ENCODE results near the gene TWSG1.
A peak's percentile ranks its signal among the peaks of the same experiment; 100 is the strongest.

The TWSG1 gene

GRCh38 chr18:9354256-9354655, 19.7 kb downstream of the TWSG1 start:
- no peak for TF ChIP-seq CTCF (IDR thresholded peaks at IDR 0.05; ENCODE audit: control extremely low read depth, extremely low read depth, low read depth, missing control alignments)
- peak; percentile 34 for DNase-seq (ENCODE audit: extremely low spot score)
- CTCF ChIA-PET = interaction anchor here (1.1 to 3.0 kb wide), 3 partner anchors 12 to 50 kb away, joined by 3 to 14 read pairs (median 7); no protein-coding TSS in a partner anchor
- POLR2A ChIA-PET = no interaction called here

- POLR2A ChIA-PET = interaction anchor here (0.7 kb wide), 2 partner anchors 26 to 32 kb away, joined by 6 read pairs; no protein-coding TSS in a partner anchor
- DNase-seq (ENCODE audit: extremely low spot score) = no peak
- CTCF ChIA-PET = interaction anchor here (1.4 to 3.0 kb wide), 2 partner anchors 9 to 160 kb away, joined by 4 to 14 read pairs; no protein-coding TSS in a partner anchor
- no peak for TF ChIP-seq CTCF (IDR thresholded peaks at IDR 0.05; ENCODE audit: control extremely low read depth, extremely low read depth, low read depth, missing control alignments)
Measured at GRCh38 chr18:9356976-9357375, 22.4 kb downstream of the TWSG1 start.

GRCh38 chr18:9359796-9360195, 25.2 kb downstream of the TWSG1 start:
- CTCF ChIA-PET = interaction anchor here (1.2 to 1.5 kb wide), 2 partner anchors 11 to 44 kb away, joined by 3 to 6 read pairs; no protein-coding TSS in a partner anchor

GRCh38 chr18:9361191-9361590, 26.6 kb downstream of the TWSG1 start:
- TF ChIP-seq CTCF (IDR thresholded peaks at IDR 0.05; ENCODE audit: control extremely low read depth, extremely low read depth, low read depth, missing control alignments) = no peak
- DNase-seq (ENCODE audit: extremely low spot score) = no peak
- POLR2A ChIA-PET = no interaction called here
- CTCF ChIA-PET = no interaction called here

More at GRCh38 chr18:9359796-9360195, 25.2 kb downstream of the TWSG1 start:
- no peak for DNase-seq (ENCODE audit: extremely low spot score)
- POLR2A ChIA-PET = no interaction called here
- no peak for TF ChIP-seq CTCF (IDR thresholded peaks at IDR 0.05; ENCODE audit: control extremely low read depth, extremely low read depth, low read depth, missing control alignments)

- TF ChIP-seq CTCF (IDR thresholded peaks at IDR 0.05; ENCODE audit: control extremely low read depth, extremely low read depth, low read depth, missing control alignments) = no peak
Measured at GRCh38 chr18:9362869-9363268, 28.3 kb downstream of the TWSG1 start.

GRCh38 chr18:9364242-9364641, 29.7 kb downstream of the TWSG1 start:
- no peak for DNase-seq (ENCODE audit: extremely low spot score)
- no peak for TF ChIP-seq CTCF (IDR thresholded peaks at IDR 0.05; ENCODE audit: control extremely low read depth, extremely low read depth, low read depth, missing control alignments)
- ChIA-PET POLR2A (no interaction called here), CTCF (interaction anchor here (1.3 to 3.9 kb wide), 2 partner anchors 9 to 80 kb away, joined by 3 to 14 read pairs; no protein-coding TSS in a partner anchor)

More at GRCh38 chr18:9362869-9363268, 28.3 kb downstream of the TWSG1 start:
- DNase-seq (ENCODE audit: extremely low spot score) = no peak
- ChIA-PET CTCF (no interaction called here), POLR2A (interaction anchor here (0.6 kb wide), 1 partner anchor 23 kb away, joined by 3 read pairs; no protein-coding TSS in a partner anchor)
